Ovary (tissue), 9 donors: Measurements from ENCODE around the gene THEMIS2. TPM values are rescaled to one million over a fixed set of nuclear protein-coding genes. Genes with fewer than 3 reads are reported as not detected.

ENCODE experiments used
- DNase-seq, 5 donors: peaks; one replicate each; pipeline ENCODE4 v3.0.0-alpha.2; 2019 to 2020
- H3K27ac ChIP-seq, 2 donors: fragments of 200-600 bp; one replicate each; pipeline versions ENCODE4 v1.5.1 to v1.8.0; 2019 to 2022
- H3K27me3 ChIP-seq: fragments of 200-600 bp; one replicate; pipeline ENCODE4 v1.8.0; 2022
- H3K36me3 ChIP-seq: fragments of 200-600 bp; sonication (generic); one replicate; pipeline ENCODE4 v1.5.1; 2019
- H3K4me1 ChIP-seq: one replicate; pipeline ENCODE4 v1.8.1; 2013; ENCODE audit warnings: mild to moderate bottlenecking, moderate library complexity; ENCODE audit not compliant: insufficient read depth
- H3K4me3 ChIP-seq: fragments of 200-600 bp; sonication (generic); one replicate; pipeline ENCODE4 v1.5.1; 2017
- H3K9me3 ChIP-seq, 2 donors: fragments of 200-600 bp in 1 of 2; sonication (generic) in 1 of 2; one replicate each; pipeline versions ENCODE4 v1.5.1 to v1.8.1; 2013 to 2019; ENCODE audit warnings: mild to moderate bottlenecking in 1 of 2, moderate library complexity in 1 of 2
- EP300 ChIP-seq: sonication (generic); formaldehyde crosslinking; IDR thresholded peaks from one replicate; pipeline ENCODE4 v1.6.1; 2017; ENCODE audit warnings: antibody characterized with exemption
- POLR2A ChIP-seq: fragments of 450-650 bp; IDR thresholded peaks from one replicate; pipeline ENCODE4 v1.6.1; 2017; ENCODE audit warnings: antibody characterized with exemption, mild to moderate bottlenecking, moderate library complexity
- WGBS, 3 donors: extraction: QIAGEN DNeasy Blood & Tissue Kit in 1 of 3; methylation state at CpG; one replicate each; pipeline versions ENCODE4 v1.1.5 to v1.1.7; 2013 to 2017; 5-methylcytosine and 5-hydroxymethylcytosine counted together
- intact Hi-C, 4 donors: fragments of 100-400 bp; cut with DNase I; formaldehyde crosslinking; loops; one replicate each; pipeline versions ENCODE4 v1.11.0 to v1.15.1; 2022 to 2023
- polyA plus RNA-seq, 2 donors: library from polyadenylated mRNA; stranded (reverse); fragments of 200-250 nt in 1 of 2; fragments of 350-450 nt in 1 of 2; fragmentation: Illumina TruSeq in 1 of 2; extraction: RNeasy Lipid Tissue Mini Kit (QIAGEN cat#74804) in 1 of 2; gene quantifications; one replicate each; pipeline ENCODE4 v1.2.3, GENCODE V29; 2013 to 2014
- total RNA-seq, 7 donors: library from RNA; depleted of rRNA in 2 of 7; stranded (reverse); fragments of >200 nt in 2 of 7; fragmentation: NEBNext Ultra II Directional in 3 of 7; extraction: Animal tissue kit (Norgen Biotek cat#: 25700) in 3 of 7; gene quantifications; one replicate each; pipeline versions ENCODE4 v1.1.0 to v1.2.4, GENCODE V29; 2016 to 2023
- TF ChIP-seq, protein P1 (sequence below), 3 donors: fragments of 450-650 bp in 2 of 3; fragments of 200-600 bp in 1 of 3; IDR thresholded peaks; one replicate each; pipeline versions ENCODE4 v1.5.1 to v1.8.0; 2016 to 2022; ENCODE audit warnings: antibody characterized with exemption in 3 of 3, mild to moderate bottlenecking in 1 of 3
- donor health status: DM: no; HTN: no; CAD: no; lungs with moderate emphysema.
- donor health status: DM: no; HTN: no; CAD: no.
- donor health status: Bipolar disorder and iron deficiency.
- donor health status: DM: yes; HTN: yes; CAD: no.
- donor health status: DM: no; HTN: no; CAD: no.
- donor health status: DM: yes; HTN: yes; CAD: no.

THEMIS2 gene
- total and polyA plus RNA-seq, 9 donors = 2.7 to 16.9 (median 7.8) TPM

GRCh38 chr1:27835046-27835445, 37.3 kb upstream of the THEMIS2 start:
- Histone ChIP-seq H3K27me3 (no peaks in the 10 kb centered on the region), H3K4me3 (no peak overlapping the region), H3K27ac (no peak overlapping the region), H3K4me1 (peaks cover 2% of the 10 kb centered on the region), H3K9me3 (no peaks in the 10 kb centered on the region), H3K36me3 (no peaks in the 10 kb centered on the region)
- TF ChIP-seq, protein P1, sequence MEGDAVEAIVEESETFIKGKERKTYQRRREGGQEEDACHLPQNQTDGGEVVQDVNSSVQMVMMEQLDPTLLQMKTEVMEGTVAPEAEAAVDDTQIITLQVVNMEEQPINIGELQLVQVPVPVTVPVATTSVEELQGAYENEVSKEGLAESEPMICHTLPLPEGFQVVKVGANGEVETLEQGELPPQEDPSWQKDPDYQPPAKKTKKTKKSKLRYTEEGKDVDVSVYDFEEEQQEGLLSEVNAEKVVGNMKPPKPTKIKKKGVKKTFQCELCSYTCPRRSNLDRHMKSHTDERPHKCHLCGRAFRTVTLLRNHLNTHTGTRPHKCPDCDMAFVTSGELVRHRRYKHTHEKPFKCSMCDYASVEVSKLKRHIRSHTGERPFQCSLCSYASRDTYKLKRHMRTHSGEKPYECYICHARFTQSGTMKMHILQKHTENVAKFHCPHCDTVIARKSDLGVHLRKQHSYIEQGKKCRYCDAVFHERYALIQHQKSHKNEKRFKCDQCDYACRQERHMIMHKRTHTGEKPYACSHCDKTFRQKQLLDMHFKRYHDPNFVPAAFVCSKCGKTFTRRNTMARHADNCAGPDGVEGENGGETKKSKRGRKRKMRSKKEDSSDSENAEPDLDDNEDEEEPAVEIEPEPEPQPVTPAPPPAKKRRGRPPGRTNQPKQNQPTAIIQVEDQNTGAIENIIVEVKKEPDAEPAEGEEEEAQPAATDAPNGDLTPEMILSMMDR (IDR thresholded peaks at IDR 0.05) = no peak
- no peak for TF ChIP-seq POLR2A
- no peak for TF ChIP-seq EP300
- DNase-seq = no peak
- intact Hi-C loops = no loop called here

DNA sequence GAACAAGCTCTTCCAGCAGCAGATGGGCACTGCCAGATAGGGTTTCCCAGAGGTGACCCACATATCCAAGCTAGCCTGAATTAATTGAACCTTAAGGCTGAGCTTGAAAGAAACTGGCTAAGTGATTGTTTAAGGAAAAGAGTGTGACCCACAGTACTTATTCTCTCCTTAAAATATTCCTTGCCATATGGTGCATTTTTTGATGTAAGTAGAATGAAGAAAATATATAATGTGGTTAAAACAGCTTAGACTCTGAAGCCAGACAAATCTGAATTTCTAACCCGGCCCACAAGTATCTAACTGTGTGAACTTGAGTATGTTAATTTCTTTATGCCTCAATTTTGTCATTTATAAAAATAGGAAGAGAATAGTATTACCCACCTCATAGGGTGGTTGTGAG, 36.8 kb upstream of the THEMIS2 start:
- Histone ChIP-seq H3K4me3 (no peak overlapping the region), H3K36me3 (no peaks in the 10 kb centered on the region), H3K4me1 (peaks cover 2% of the 10 kb centered on the region), H3K9me3 (no peaks in the 10 kb centered on the region), H3K27me3 (no peaks in the 10 kb centered on the region), H3K27ac (no peak overlapping the region)
- intact Hi-C loops = no loop called here
- 83 to 97% (median 85%) methylated on average over 1 of the region's 1 CpG for WGBS, 3 donors
- no peak for DNase-seq
- TF ChIP-seq POLR2A = no peak
- TF ChIP-seq, protein P1 (IDR thresholded peaks at IDR 0.05) = no peak
- TF ChIP-seq EP300 = no peak

- 93 to 98% (median 95%) methylated on average over 7 of the region's 7 CpGs for WGBS, 3 donors
- Histone ChIP-seq H3K4me3 (no peak overlapping the region), H3K4me1 (no peaks in the 10 kb centered on the region), H3K9me3 (no peaks in the 10 kb centered on the region), H3K27ac (no peak overlapping the region), H3K27me3 (no peaks in the 10 kb centered on the region), H3K36me3 (peaks cover 3% of the 10 kb centered on the region)
- intact Hi-C loops = no loop called here
- no peak for DNase-seq
- TF ChIP-seq POLR2A (no peak), EP300 (no peak)
- TF ChIP-seq, protein P1 (IDR thresholded peaks at IDR 0.05) = no peak
These were observed 22.4 kb upstream of the THEMIS2 start for GRCh38 chr1:27849951-27850350.

- H3K27ac ChIP-seq = no peak overlapping the region
- 80 to 84% (median 82%) methylated on average over 6 of the region's 6 CpGs for WGBS, 3 donors
- H3K9me3 ChIP-seq = no peaks in the 10 kb centered on the region
- H3K36me3 ChIP-seq = peaks cover 3% of the 10 kb centered on the region
- no peaks in the 10 kb centered on the region for H3K27me3 ChIP-seq
- intact Hi-C loops = no loop called here
- no peak overlapping the region for H3K4me3 ChIP-seq
- H3K4me1 ChIP-seq = no peaks in the 10 kb centered on the region
- DNase-seq = no peak
- TF ChIP-seq, protein P1 (IDR thresholded peaks at IDR 0.05) = no peak
- no peak for TF ChIP-seq EP300
- TF ChIP-seq POLR2A = no peak
These were observed 17.3 kb upstream of the THEMIS2 start for GRCh38 chr1:27855085-27855484.
